OCI-LY7 (cell line): Measurements from ENCODE around the gene KDM4D. TPM values are rescaled to one million over a fixed set of nuclear protein-coding genes. Genes with fewer than 3 reads are reported as not detected.

Experiments used
- BruUV-seq: library from RNA; stranded (reverse); fragments of 400-500 nt; replicated peaks from 2 replicates; lab custom pipeline; 2021; lab: Mats Ljungman, UMichigan
- CTCF ChIA-PET: fragments of 300-600 bp; sonication (Branson Sonifier 250); formaldehyde crosslinking; loops from one replicate; lab custom pipeline; 2022; ENCODE audit warnings: antibody characterized with exemption; ENCODE audit not compliant: unreplicated experiment; lab: Charles Lee
- POLR2A ChIA-PET: fragments of 300-600 bp; sonication (Branson Sonifier 250); formaldehyde crosslinking; loops from one replicate; lab custom pipeline; 2022; ENCODE audit warnings: antibody characterized with exemption; lab: Charles Lee
- DNase-seq: peaks from one replicate; pipeline ENCODE4 v3.0.0-alpha.2; 2015; ENCODE audit warnings: low spot score
- H2AFZ ChIP-seq: fragments of 200-600 bp; sonication (generic), shearing (Covaris generic); 2 replicates; pipeline ENCODE4 v1.6.1; 2014; ENCODE audit warnings: mild to moderate bottlenecking, antibody characterized with exemption, low read length, moderate library complexity
- H3K27ac ChIP-seq: fragments of 200-600 bp; sonication (generic); 2 replicates; pipeline ENCODE4 v1.5.1; 2014; ENCODE audit warnings: mixed run types, low read depth, mild to moderate bottlenecking, moderate library complexity, low read length, inconsistent platforms; ENCODE audit not compliant: poor library complexity, severe bottlenecking
- H3K36me3 ChIP-seq: fragments of 200-600 bp; sonication (generic); 2 replicates; pipeline ENCODE4 v1.6.1; 2014; ENCODE audit warnings: mild to moderate bottlenecking, antibody characterized with exemption, low read length, moderate library complexity, mixed read lengths; ENCODE audit not compliant: insufficient read depth
- H3K4me1 ChIP-seq: fragments of 200-600 bp; sonication (generic); 2 replicates; pipeline ENCODE4 v1.5.1; 2014; ENCODE audit warnings: mild to moderate bottlenecking, low read length; ENCODE audit not compliant: insufficient read depth, poor library complexity, severe bottlenecking
- H3K4me2 ChIP-seq: fragments of 200-600 bp; sonication (generic); 2 replicates; pipeline ENCODE4 v1.6.1; 2014; ENCODE audit warnings: mild to moderate bottlenecking, low read length
- H3K4me3 ChIP-seq: fragments of 200-600 bp; sonication (generic); 2 replicates; pipeline ENCODE4 v1.5.1; 2014; ENCODE audit warnings: mild to moderate bottlenecking, low read depth, low read length; ENCODE audit not compliant: poor library complexity, severe bottlenecking
- H3K79me2 ChIP-seq: fragments of 200-600 bp; sonication (generic); 2 replicates; pipeline ENCODE4 v1.6.1; 2016; ENCODE audit warnings: low read depth, mild to moderate bottlenecking, low read length, moderate library complexity, mixed read lengths; ENCODE audit not compliant: insufficient read depth
- H3K9me2 ChIP-seq: fragments of 200-600 bp; sonication (generic); 2 replicates; pipeline ENCODE4 v1.6.1; 2016; ENCODE audit warnings: mild to moderate bottlenecking, low read length, mixed read lengths; ENCODE audit not compliant: insufficient read depth
- H3K9me3 ChIP-seq: fragments of 200-600 bp; sonication (generic); 2 replicates; pipeline ENCODE4 v1.6.1; 2014; ENCODE audit warnings: mild to moderate bottlenecking, mixed run types, low read length, mixed read lengths
- H4K20me1 ChIP-seq: fragments of 200-600 bp; sonication (generic); 2 replicates; pipeline ENCODE4 v1.6.1; 2014; ENCODE audit warnings: mild to moderate bottlenecking, antibody characterized with exemption, low read length, moderate library complexity, mixed read lengths; ENCODE audit not compliant: insufficient read depth
- CTCF ChIP-seq: fragments of 200-600 bp; sonication (generic); conservative IDR thresholded peaks from 2 replicates; pipeline ENCODE4 v1.5.1; 2014; ENCODE audit warnings: mild to moderate bottlenecking, antibody characterized with exemption, low read length, moderate library complexity, mixed read lengths
- EZH2phosphoT487 ChIP-seq: fragments of 200-600 bp; sonication (generic); IDR thresholded peaks from 2 replicates; pipeline ENCODE4 v1.6.1; 2018; ENCODE audit warnings: low read depth, borderline replicate concordance, mild to moderate bottlenecking, mixed run types, antibody characterized with exemption, low read length, moderate library complexity, mixed read lengths
- intact Hi-C: fragments of 100-400 bp; cut with micrococcal nuclease; formaldehyde crosslinking; loops from one replicate; pipeline ENCODE4 v1.10.0; 2022; ENCODE audit not compliant: unreplicated experiment
- total RNA-seq, 2 experiments: library from RNA; depleted of rRNA in 1 of 2; stranded (reverse); fragments of >200 nt in 1 of 2; shearing (Covaris generic) in 1 of 2; gene quantifications; 2 replicates each; pipeline ENCODE4 v1.2.3, GENCODE V29; 2014 to 2022

The KDM4D gene
- total RNA-seq, 2 experiments from 2014 or later: 1.0 to 1.6 TPM

GRCh38 chr11:94988748-94989147 is 15.2 kb downstream of the KDM4D start:
- ChIA-PET POLR2A (no interaction called here), CTCF (no interaction called here)
- Histone ChIP-seq H3K9me3 (no peaks in the 10 kb centered on the region), H3K36me3 (no peaks in the 10 kb centered on the region), H3K4me3 (no peak overlapping the region), H3K27ac (no peak overlapping the region), H4K20me1 (no peaks in the 10 kb centered on the region), H3K4me2 (no peak overlapping the region), H3K4me1 (no peaks in the 10 kb centered on the region), H2AFZ (no peak overlapping the region), H3K9me2 (no peaks in the 10 kb centered on the region), H3K79me2 (no peaks in the 10 kb centered on the region)
- TF ChIP-seq EZH2phosphoT487: no peak
- no peak for TF ChIP-seq CTCF
- no peak for DNase-seq
- BruUV-seq: no TSS peak
- intact Hi-C loops: no loop called here

GRCh38 chr11:94993400-94993943 is 20.0 kb downstream of the KDM4D start:
- no peak for TF ChIP-seq CTCF
- TF ChIP-seq EZH2phosphoT487: no peak
- intact Hi-C loops: no loop called here

GRCh38 chr11:94997437-94997836 is 23.9 kb downstream of the KDM4D start:
- DNase-seq: no peak
- TF ChIP-seq EZH2phosphoT487 (no peak), CTCF (peak; percentile 55)
- H3K79me2 ChIP-seq: no peaks in the 10 kb centered on the region
- H3K9me2 ChIP-seq: peaks cover 2% of the 10 kb centered on the region; the same call in 1 of the 2 replicates
- H3K9me3 ChIP-seq: no peaks in the 10 kb centered on the region
- H3K27ac ChIP-seq: no peak overlapping the region
- H3K4me2 ChIP-seq: no peak overlapping the region
- H3K36me3 ChIP-seq: no peaks in the 10 kb centered on the region
- no peaks in the 10 kb centered on the region for H3K4me1 ChIP-seq
- no TSS peak for BruUV-seq
- no peak overlapping the region for H3K4me3 ChIP-seq
- intact Hi-C loops: no loop called here
- H4K20me1 ChIP-seq: no peaks in the 10 kb centered on the region
- ChIA-PET POLR2A (no interaction called here), CTCF (no interaction called here)
- H2AFZ ChIP-seq: no peak overlapping the region

More at GRCh38 chr11:94993400-94993943, 20.0 kb downstream of the KDM4D start:
- Histone ChIP-seq H2AFZ (no peak overlapping the region), H3K4me1 (no peaks in the 10 kb centered on the region), H4K20me1 (no peaks in the 10 kb centered on the region), H3K9me3 (no peaks in the 10 kb centered on the region), H3K79me2 (no peaks in the 10 kb centered on the region), H3K4me3 (no peak overlapping the region), H3K4me2 (no peak overlapping the region), H3K36me3 (no peaks in the 10 kb centered on the region), H3K9me2 (peaks cover 2% of the 10 kb centered on the region; the same call in 1 of the 2 replicates), H3K27ac (no peak overlapping the region)
- no peak for DNase-seq
- ChIA-PET POLR2A (interaction anchor here (0.6 to 0.7 kb wide), 2 partner anchors 8 to 261 kb away, joined by 3 read pairs; no protein-coding TSS in a partner anchor), CTCF (no interaction called here)
- BruUV-seq: no TSS peak
